ENCODE measurements around the gene GNAS. TPM values are rescaled to one million over a fixed set of nuclear protein-coding genes. Genes with fewer than 3 reads are reported as not detected.

The GNAS gene
- total and polyA plus RNA-seq, 12 donors: 614 to 6,333 (median 1,418) TPM

DNA sequence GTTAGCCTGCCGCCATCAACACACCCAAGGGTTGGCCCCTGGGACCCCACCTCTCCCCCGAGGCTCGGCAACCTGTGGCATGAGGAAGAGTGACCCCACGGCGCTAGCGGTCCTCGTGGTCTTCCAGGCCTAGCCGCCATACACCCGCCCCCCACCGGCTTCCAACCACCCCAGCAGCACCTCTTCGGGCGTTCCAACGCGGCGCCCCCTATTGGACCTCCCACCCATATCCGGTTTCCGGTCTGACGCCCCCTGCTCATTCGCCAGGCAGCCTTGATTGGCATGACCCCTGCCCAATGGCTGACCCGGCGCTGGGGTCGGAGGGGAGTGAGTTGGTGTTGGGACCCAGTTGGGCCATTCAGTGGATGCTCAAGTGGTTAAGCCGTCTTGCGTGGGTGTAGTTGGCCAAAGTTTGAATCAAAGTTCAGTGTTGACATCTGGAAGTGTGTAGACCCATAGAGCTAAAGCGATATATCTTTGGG is 1.8 kb upstream of the GNAS start, which contains the start of gene GNAS-AS1:
GNAS-AS1 (minus strand) TSS at position 210 of the 482 bp plus-strand sequence.
- H3K27me3 ChIP-seq: peaks cover 36% of the 10 kb centered on the region
- DNase-seq: peak in 4 of 7 donors; percentile 35 to 68 (median 39)
- H3K27ac ChIP-seq: no peak within 1 kb of the TSS
- 55 to 65% (median 58%) methylated on average over 16 to 25 of the region's 25 CpGs for WGBS, 4 donors
- H3K9me3 ChIP-seq (replicated peaks in 1 of 3): no peaks in the 10 kb centered on the region
- no peak within 1 kb of the TSS for H3K4me3 ChIP-seq
- H3K4me1 ChIP-seq (replicated peaks in 1 of 2): no peaks in the 10 kb centered on the region
- H3K36me3 ChIP-seq (replicated peaks in 1 of 2): no peaks in the 10 kb centered on the region
- TF ChIP-seq, protein P1, sequence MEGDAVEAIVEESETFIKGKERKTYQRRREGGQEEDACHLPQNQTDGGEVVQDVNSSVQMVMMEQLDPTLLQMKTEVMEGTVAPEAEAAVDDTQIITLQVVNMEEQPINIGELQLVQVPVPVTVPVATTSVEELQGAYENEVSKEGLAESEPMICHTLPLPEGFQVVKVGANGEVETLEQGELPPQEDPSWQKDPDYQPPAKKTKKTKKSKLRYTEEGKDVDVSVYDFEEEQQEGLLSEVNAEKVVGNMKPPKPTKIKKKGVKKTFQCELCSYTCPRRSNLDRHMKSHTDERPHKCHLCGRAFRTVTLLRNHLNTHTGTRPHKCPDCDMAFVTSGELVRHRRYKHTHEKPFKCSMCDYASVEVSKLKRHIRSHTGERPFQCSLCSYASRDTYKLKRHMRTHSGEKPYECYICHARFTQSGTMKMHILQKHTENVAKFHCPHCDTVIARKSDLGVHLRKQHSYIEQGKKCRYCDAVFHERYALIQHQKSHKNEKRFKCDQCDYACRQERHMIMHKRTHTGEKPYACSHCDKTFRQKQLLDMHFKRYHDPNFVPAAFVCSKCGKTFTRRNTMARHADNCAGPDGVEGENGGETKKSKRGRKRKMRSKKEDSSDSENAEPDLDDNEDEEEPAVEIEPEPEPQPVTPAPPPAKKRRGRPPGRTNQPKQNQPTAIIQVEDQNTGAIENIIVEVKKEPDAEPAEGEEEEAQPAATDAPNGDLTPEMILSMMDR (IDR thresholded peaks at IDR 0.05): no peak
- no peak for TF ChIP-seq POLR2A (IDR thresholded peaks at IDR 0.05)
- intact Hi-C loops (cut with DNase I): loop anchor here in 1 of 2 donors (10.0 kb wide), 1 partner anchor 366 kb away; no protein-coding TSS in a partner anchor

DNA sequence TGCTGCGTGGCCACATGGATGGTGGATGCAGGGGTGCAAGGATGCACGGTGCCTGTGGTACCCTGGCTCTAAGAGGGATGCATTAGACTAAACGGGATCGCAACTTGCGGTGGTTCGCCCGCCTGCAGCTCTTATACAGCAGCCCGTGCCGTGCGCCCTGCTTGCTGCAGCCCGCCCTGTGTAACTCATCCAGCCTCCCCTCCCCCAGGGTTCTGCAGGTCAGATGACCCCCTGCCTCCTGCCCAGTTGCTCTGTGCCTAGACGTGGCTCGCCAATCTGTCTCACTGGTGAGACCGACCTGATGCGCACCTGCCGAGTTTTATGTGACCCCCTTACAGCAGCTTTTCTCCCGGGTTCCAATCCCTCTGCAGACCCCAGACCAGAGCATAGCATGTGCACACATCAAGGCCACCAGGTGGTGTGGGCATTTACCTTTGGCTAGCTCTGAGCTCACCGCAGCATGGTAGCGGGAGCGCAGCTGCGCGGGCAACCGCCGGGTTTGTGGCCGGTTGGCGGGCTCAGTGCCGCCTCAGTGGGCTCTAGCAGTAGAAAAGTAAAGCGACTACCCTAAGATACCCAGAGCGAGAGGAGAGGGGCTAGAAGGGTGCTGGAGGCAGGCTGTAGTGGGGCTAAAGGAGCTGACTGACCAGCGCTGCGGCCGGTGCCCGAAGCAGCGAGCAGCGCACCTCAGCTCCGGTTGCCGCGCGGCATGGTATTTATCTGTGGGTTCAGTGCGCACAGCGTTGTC is 1.1 kb upstream of the GNAS start:
- Histone ChIP-seq H3K36me3 (replicated peaks in 1 of 2) (no peaks in the 10 kb centered on the region), H3K27ac (no peak overlapping the region), H3K4me3 (no peak overlapping the region), H3K27me3 (peaks cover 36% of the 10 kb centered on the region), H3K4me1 (replicated peaks in 1 of 2) (no peaks in the 10 kb centered on the region), H3K9me3 (replicated peaks in 1 of 3) (no peaks in the 10 kb centered on the region)
- DNase-seq: no peak
- no peak for TF ChIP-seq POLR2A (IDR thresholded peaks at IDR 0.05)
- TF ChIP-seq, protein P1 (IDR thresholded peaks at IDR 0.05): no peak
- intact Hi-C loops (cut with DNase I): loop anchor here in 1 of 2 donors (10.0 kb wide), 1 partner anchor 367 kb away; no protein-coding TSS in a partner anchor
- WGBS, 4 donors: 63 to 74% (median 69%) methylated on average over 24 to 41 of the region's 41 CpGs

DNA sequence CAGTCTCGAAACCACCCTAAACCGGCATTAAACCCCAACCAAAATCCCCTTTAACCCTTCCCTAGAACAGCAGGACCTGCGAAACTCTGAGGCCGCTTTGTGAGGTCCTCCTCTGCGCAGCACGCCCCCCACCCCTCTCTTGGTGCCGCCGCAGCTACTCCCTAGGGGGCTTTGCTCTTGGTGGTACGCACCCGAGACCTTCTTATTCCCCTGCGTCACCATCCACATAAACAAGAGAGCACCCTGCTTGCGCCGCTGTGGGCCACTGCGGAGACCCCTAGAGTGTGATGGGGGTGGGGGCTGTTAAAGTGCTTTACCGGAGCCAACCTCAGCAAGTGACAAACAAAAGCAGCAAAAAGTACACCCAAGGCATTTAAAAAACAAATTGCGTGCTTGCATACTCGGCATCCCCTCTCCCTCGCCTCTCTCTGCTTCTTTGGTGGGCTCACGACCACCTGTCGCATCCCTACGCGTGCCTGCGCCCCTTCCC is 502 bp upstream of the GNAS start:
- H3K27ac ChIP-seq: no peak overlapping the region
- WGBS, 4 donors: 43 to 63% (median 54%) methylated on average over 23 of the region's 23 CpGs
- no peaks in the 10 kb centered on the region for H3K9me3 ChIP-seq (replicated peaks in 1 of 3)
- no peaks in the 10 kb centered on the region for H3K4me1 ChIP-seq (replicated peaks in 1 of 2)
- H3K36me3 ChIP-seq (replicated peaks in 1 of 2): no peaks in the 10 kb centered on the region
- TF ChIP-seq, protein P1 (IDR thresholded peaks at IDR 0.05): no peak
- no peak for TF ChIP-seq POLR2A (IDR thresholded peaks at IDR 0.05)
- H3K27me3 ChIP-seq: peaks cover 36% of the 10 kb centered on the region
- intact Hi-C loops (cut with DNase I): loop anchor here in 1 of 2 donors (10.0 kb wide), 1 partner anchor 367 kb away; no protein-coding TSS in a partner anchor
- DNase-seq: no peak
- peak overlapping the region in 1 of 4 donors; percentile 41 for H3K4me3 ChIP-seq

DNA sequence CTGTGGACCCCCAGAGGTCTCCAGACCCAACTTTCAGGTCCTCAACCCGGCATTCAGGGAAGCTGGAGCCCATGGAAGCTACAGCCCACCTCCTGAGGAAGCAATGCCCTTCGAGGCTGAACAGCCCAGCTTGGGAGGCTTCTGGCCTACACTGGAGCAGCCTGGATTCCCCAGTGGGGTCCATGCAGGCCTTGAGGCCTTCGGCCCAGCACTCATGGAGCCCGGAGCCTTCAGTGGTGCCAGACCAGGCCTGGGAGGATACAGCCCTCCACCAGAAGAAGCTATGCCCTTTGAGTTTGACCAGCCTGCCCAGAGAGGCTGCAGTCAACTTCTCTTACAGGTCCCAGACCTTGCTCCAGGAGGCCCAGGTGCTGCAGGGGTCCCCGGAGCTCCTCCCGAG is 950 bp downstream of the GNAS start:
- intact Hi-C loops (cut with DNase I): loop anchor here in 1 of 2 donors (10.0 kb wide), 1 partner anchor 369 kb away; no protein-coding TSS in a partner anchor
- Histone ChIP-seq H3K4me3 (no peak overlapping the region), H3K27ac (peak overlapping the region in 1 of 5 donors; percentile 17), H3K27me3 (peaks cover 36% of the 10 kb centered on the region), H3K36me3 (replicated peaks in 1 of 2) (no peaks in the 10 kb centered on the region), H3K4me1 (replicated peaks in 1 of 2) (no peaks in the 10 kb centered on the region), H3K9me3 (replicated peaks in 1 of 3) (no peaks in the 10 kb centered on the region)
- no peak for DNase-seq
- TF ChIP-seq, protein P1 (IDR thresholded peaks at IDR 0.05): no peak
- TF ChIP-seq POLR2A (IDR thresholded peaks at IDR 0.05): no peak
- WGBS, 4 donors: 77 to 100% (median 79%) methylated on average over 2 to 6 of the region's 6 CpGs
